MCF 10A (cell line): Measurements from ENCODE around the gene FLT3. TPM values are rescaled to one million over a fixed set of nuclear protein-coding genes. Genes with fewer than 3 reads are reported as not detected.

ENCODE experiments used
- BruUV-seq: library from RNA; stranded (reverse); fragments of 400-500 nt; replicated peaks from 2 replicates; lab custom pipeline; 2021; lab: Mats Ljungman, UMichigan
- CTCF ChIA-PET: fragments of 300-600 bp; sonication (Branson Sonifier 250); formaldehyde crosslinking; extraction: SDS; loops from one replicate; lab custom pipeline; 2021; ENCODE audit warnings: antibody characterized with exemption, inconsistent platforms; lab: Yijun Ruan, JAX
- POLR2A ChIA-PET: fragments of 300-600, 350-650 bp; sonication (Branson Sonifier 250); formaldehyde crosslinking; extraction: SDS; loops from one replicate; lab custom pipeline; 2020; ENCODE audit warnings: antibody characterized with exemption, inconsistent platforms; lab: Yijun Ruan, JAX
- DNase-seq: peaks from one replicate; pipeline ENCODE4 v3.0.0-alpha.2; 2018; ENCODE audit not compliant: unreplicated experiment
- H3K27ac Mint-ChIP-seq: one replicate; pipeline ENCODE4 v1.8.0; 2022; ENCODE audit warnings: mild to moderate bottlenecking, low read depth, mixed read lengths; ENCODE audit not compliant: unreplicated experiment
- H3K27me3 Mint-ChIP-seq: one replicate; pipeline ENCODE4 v1.8.0; 2022; ENCODE audit warnings: mixed read lengths; ENCODE audit not compliant: insufficient read depth, unreplicated experiment
- H3K36me3 Mint-ChIP-seq: one replicate; pipeline ENCODE4 v1.8.0; 2022; ENCODE audit warnings: mild to moderate bottlenecking, moderate library complexity, mixed read lengths; ENCODE audit not compliant: insufficient read depth, unreplicated experiment
- H3K4me1 Mint-ChIP-seq: one replicate; pipeline ENCODE4 v1.8.0; 2022; ENCODE audit warnings: mixed read lengths; ENCODE audit not compliant: insufficient read depth, unreplicated experiment
- H3K4me3 Mint-ChIP-seq: one replicate; pipeline ENCODE4 v1.8.0; 2022; ENCODE audit warnings: mild to moderate bottlenecking, moderate library complexity, mixed read lengths; ENCODE audit not compliant: unreplicated experiment
- H3K9me3 Mint-ChIP-seq: one replicate; pipeline ENCODE4 v1.8.0; 2022; ENCODE audit warnings: mixed read lengths; ENCODE audit not compliant: unreplicated experiment
- CTCF ChIP-seq: fragments of 200-600 bp; IDR thresholded peaks from one replicate; pipeline ENCODE4 v1.8.0; 2022; ENCODE audit warnings: antibody characterized with exemption, mild to moderate bottlenecking; ENCODE audit not compliant: unreplicated experiment
- intact Hi-C: fragments of 100-400 bp; cut with micrococcal nuclease; formaldehyde crosslinking; loops from 2 replicates; pipeline ENCODE4 v1.14.1; 2022
- total RNA-seq: library from RNA; stranded (reverse); gene quantifications from 2 replicates; pipeline ENCODE4 v1.2.3, GENCODE V29; 2022

FLT3 gene
- total RNA-seq, 1 experiment from 2014 or later: not detected

- H3K4me3 Mint-ChIP-seq: peak overlapping the region; percentile 57
- intact Hi-C loops: no loop called here
- H3K27me3 Mint-ChIP-seq: peaks cover 91% of the 10 kb centered on the region
- no peak for DNase-seq
- H3K9me3 Mint-ChIP-seq: no peaks in the 10 kb centered on the region
- H3K36me3 Mint-ChIP-seq: peaks cover 5% of the 10 kb centered on the region
- H3K27ac Mint-ChIP-seq: no peak overlapping the region
- BruUV-seq: no TSS peak
- CTCF ChIA-PET: interaction anchor here (2.2 kb wide), 2 partner anchors 149 to 153 kb away, joined by 8 to 11 read pairs; no protein-coding TSS in a partner anchor
- H3K4me1 Mint-ChIP-seq: peaks cover 7% of the 10 kb centered on the region
- POLR2A ChIA-PET: no interaction called here
- TF ChIP-seq CTCF: no peak
Measured at GRCh38 chr13:27979001-27979643, 121.3 kb downstream of the FLT3 start.

- H3K27ac Mint-ChIP-seq: no peak overlapping the region
- H3K27me3 Mint-ChIP-seq: peaks cover 93% of the 10 kb centered on the region
- H3K36me3 Mint-ChIP-seq: peaks cover 5% of the 10 kb centered on the region
- ChIA-PET CTCF (interaction anchor here (0.9 kb wide), 1 partner anchor 25 kb away, joined by 3 read pairs; no protein-coding TSS in a partner anchor), POLR2A (no interaction called here)
- H3K4me1 Mint-ChIP-seq: peaks cover 7% of the 10 kb centered on the region
- H3K9me3 Mint-ChIP-seq: no peaks in the 10 kb centered on the region
- no TSS peak for BruUV-seq
- DNase-seq: no peak
- peak overlapping the region; percentile 57 for H3K4me3 Mint-ChIP-seq
- TF ChIP-seq CTCF: no peak
- intact Hi-C loops: no loop called here
Measured at GRCh38 chr13:27978301-27978968, 121.9 kb downstream of the FLT3 start.

- Mint-ChIP-seq H3K36me3 (peaks cover 5% of the 10 kb centered on the region), H3K9me3 (no peaks in the 10 kb centered on the region), H3K4me3 (no peak overlapping the region), H3K4me1 (peaks cover 7% of the 10 kb centered on the region), H3K27ac (no peak overlapping the region), H3K27me3 (peaks cover 85% of the 10 kb centered on the region)
- ChIA-PET CTCF (interaction anchor here (0.6 to 0.9 kb wide), 2 partner anchors 24 to 616 kb away, joined by 3 to 4 read pairs; no protein-coding TSS in a partner anchor), POLR2A (no interaction called here)
- no peak for TF ChIP-seq CTCF
- BruUV-seq: no TSS peak
- intact Hi-C loops: no loop called here
- no peak for DNase-seq
Measured at GRCh38 chr13:27977476-27978300, 122.7 kb downstream of the FLT3 start.
